HPDE6-E6E7 (cell line): ENCODE data around the gene FOXL1.
A peak's percentile ranks its signal among the peaks of the same experiment; 100 is the strongest.

Experiments used
- DNase-seq: peaks from one replicate; pipeline ENCODE4 v3.0.0; 2011; ENCODE audit warnings: missing footprints; ENCODE audit errors: extremely low spot score

Gene FOXL1

GRCh38 chr16:86604436-86605193 lies 26.3 kb downstream of the FOXL1 start:
- no peak for DNase-seq

- DNase-seq: no peak
These were observed 27.6 kb downstream of the FOXL1 start for GRCh38 chr16:86605950-86606349.

- DNase-seq: no peak
These were observed 30.0 kb downstream of the FOXL1 start for GRCh38 chr16:86608301-86608747.

GRCh38 chr16:86609115-86609514 lies 30.8 kb downstream of the FOXL1 start:
- no peak for DNase-seq

- no peak for DNase-seq
These were observed 31.3 kb downstream of the FOXL1 start for GRCh38 chr16:86609661-86610060.

GRCh38 chr16:86610779-86611524 lies 32.6 kb downstream of the FOXL1 start:
- DNase-seq: no peak

GRCh38 chr16:86611525-86611855 lies 33.1 kb downstream of the FOXL1 start:
- no peak for DNase-seq

GRCh38 chr16:86611941-86612340 lies 33.6 kb downstream of the FOXL1 start:
- DNase-seq: no peak

GRCh38 chr16:86614699-86615098 lies 36.4 kb downstream of the FOXL1 start:
- no peak for DNase-seq

GRCh38 chr16:86616906-86617305 lies 38.6 kb downstream of the FOXL1 start:
- DNase-seq: no peak

GRCh38 chr16:86618431-86619238 lies 40.3 kb downstream of the FOXL1 start:
- peak; percentile 41 for DNase-seq

- peak; percentile 64 for DNase-seq
These were observed 41.0 kb downstream of the FOXL1 start for GRCh38 chr16:86619239-86619794.

GRCh38 chr16:86620184-86620583 lies 41.8 kb downstream of the FOXL1 start:
- no peak for DNase-seq

- no peak for DNase-seq
These were observed 43.6 kb downstream of the FOXL1 start for GRCh38 chr16:86621966-86622365.

GRCh38 chr16:86622700-86623615 lies 44.6 kb downstream of the FOXL1 start:
- no peak for DNase-seq

GRCh38 chr16:86625029-86625428 lies 46.7 kb downstream of the FOXL1 start:
- DNase-seq: peak; percentile 41

- no peak for DNase-seq
These were observed 47.5 kb downstream of the FOXL1 start for GRCh38 chr16:86625821-86626220.

GRCh38 chr16:86626284-86626683 lies 47.9 kb downstream of the FOXL1 start:
- no peak for DNase-seq

- no peak for DNase-seq
These were observed 48.6 kb downstream of the FOXL1 start for GRCh38 chr16:86626966-86627365.

GRCh38 chr16:86628614-86629013 lies 50.3 kb downstream of the FOXL1 start:
- no peak for DNase-seq

GRCh38 chr16:86630471-86630870 lies 52.1 kb downstream of the FOXL1 start:
- DNase-seq: no peak
